ENCODE results near the gene CSAG2.
"Not testable (repeated sequence)": the region's sequence is repeated elsewhere in the genome, so short reads cannot be mapped to it uniquely, and the experiment has no call there.

CSAG2 gene

DNA sequence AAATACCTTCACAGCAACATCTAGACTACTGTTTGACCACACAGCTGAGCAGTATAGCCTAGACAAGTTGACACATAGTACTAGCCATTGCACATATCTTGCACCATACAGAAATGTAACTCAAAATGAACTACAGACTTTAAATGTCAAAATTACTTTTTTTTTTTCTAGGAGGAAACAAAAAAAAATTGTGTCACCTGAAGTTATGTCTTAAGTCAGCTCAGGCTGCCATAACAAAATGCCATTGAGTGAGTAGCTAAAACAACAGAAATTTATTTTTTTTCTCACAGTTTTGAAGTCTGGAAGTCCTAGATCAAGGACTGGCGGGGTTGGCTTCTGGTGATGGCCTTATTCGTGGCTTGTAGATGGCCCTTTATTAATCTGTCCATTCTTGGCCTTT is at the start of gene CSAG2:
Gene CSAG2, minus strand, starts transcription at position 101 of the 400 bp plus-strand sequence. CDS start 161 bp downstream, outside the sequence.
- DNase-seq (ENCODE audit: low spot score) = not testable (repeated sequence)

GRCh38 chrX:152754871-152755270 is 45.8 kb upstream of the CSAG2 start:
- DNase-seq (ENCODE audit: low spot score) = not testable (repeated sequence)

GRCh38 chrX:152753686-152754650 is 44.9 kb upstream of the CSAG2 start, which contains the start of gene MAGEA2:
Gene MAGEA2, minus strand, starts transcription at chrX:152753842. Its CDS starts 2,479 bp downstream, at chrX:152751363.
- DNase-seq (ENCODE audit: low spot score) = not testable (repeated sequence)

DNA sequence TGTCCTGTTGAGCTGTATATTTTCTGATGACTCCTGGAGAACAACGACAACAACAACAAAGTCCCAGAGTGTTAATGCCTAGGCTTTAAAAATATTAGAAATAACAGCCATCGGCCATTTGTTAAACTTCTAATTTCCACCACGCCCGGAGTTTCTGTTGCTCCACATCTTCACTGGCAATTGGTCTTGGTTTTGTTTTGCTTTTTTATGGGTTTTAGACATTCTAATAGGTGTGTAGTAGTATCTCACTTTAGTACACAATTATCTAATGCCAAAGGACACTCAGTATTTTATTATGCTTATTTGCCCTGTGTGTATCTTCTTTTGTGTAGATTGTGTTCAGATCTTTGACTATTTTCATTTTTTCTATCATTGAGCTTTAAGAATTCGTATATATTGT is 29.5 kb upstream of the CSAG2 start:
- no peak for DNase-seq (ENCODE audit: low spot score)

DNA sequence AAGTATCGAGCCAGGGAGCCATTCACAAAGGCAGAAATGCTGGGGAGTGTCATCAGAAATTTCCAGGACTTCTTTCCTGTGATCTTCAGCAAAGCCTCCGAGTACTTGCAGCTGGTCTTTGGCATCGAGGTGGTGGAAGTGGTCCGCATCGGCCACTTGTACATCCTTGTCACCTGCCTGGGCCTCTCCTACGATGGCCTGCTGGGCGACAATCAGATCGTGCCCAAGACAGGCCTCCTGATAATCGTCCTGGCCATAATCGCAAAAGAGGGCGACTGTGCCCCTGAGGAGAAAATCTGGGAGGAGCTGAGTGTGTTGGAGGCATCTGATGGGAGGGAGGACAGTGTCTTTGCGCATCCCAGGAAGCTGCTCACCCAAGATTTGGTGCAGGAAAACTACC is 27.5 kb upstream of the CSAG2 start:
- not testable (repeated sequence) for DNase-seq (ENCODE audit: low spot score)

DNA sequence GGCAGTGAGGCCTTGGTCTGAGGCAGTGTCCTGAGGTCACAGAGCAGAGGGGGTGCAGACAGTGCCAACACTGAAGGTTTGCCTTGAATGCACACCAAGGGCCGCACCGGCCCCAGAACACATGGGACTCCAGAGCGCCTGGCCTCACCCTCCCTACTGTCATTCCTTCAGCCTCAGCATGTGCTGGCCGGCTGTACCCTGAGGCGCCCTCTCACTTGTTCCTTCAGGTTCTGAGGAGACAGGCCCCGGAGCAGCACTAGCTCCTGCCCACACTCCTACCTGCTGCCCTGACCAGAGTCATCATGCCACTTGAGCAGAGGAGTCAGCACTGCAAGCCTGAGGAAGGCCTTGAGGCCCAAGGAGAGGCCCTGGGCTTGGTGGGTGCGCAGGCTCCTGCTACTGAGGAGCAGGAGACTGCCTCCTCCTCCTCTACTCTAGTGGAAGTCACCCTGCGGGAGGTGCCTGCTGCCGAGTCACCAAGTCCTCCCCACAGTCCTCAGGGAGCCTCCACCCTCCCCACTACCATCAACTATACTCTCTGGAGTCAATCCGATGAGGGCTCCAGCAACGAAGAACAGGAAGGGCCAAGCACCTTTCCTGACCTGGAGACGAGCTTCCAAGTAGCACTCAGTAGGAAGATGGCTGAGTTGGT is 26.9 kb upstream of the CSAG2 start:
- DNase-seq (ENCODE audit: low spot score) = no peak

DNA sequence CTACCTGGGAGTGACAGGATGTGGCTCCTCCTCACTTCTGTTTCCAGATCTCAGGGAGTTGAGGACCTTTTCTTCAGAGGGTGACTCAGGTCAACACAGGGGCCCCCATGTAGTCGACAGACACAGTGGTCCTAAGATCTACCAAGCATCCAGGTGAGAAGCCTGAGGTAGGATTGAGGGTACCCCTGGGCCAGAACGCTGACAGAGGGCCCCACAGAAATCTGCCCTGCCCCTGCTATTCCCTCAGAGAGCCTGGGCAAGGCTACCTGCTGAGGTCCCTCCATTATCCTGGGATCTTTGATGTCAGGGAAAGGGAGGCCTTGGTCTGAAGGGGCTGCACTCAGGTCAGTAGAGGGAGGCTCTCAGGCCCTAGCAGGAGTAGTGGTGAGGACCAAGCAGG is 26.0 kb upstream of the CSAG2 start:
- no peak for DNase-seq (ENCODE audit: low spot score)

GRCh38 chrX:152734143-152734858 is 25.2 kb upstream of the CSAG2 start:
- not testable (repeated sequence) for DNase-seq (ENCODE audit: low spot score)

DNA sequence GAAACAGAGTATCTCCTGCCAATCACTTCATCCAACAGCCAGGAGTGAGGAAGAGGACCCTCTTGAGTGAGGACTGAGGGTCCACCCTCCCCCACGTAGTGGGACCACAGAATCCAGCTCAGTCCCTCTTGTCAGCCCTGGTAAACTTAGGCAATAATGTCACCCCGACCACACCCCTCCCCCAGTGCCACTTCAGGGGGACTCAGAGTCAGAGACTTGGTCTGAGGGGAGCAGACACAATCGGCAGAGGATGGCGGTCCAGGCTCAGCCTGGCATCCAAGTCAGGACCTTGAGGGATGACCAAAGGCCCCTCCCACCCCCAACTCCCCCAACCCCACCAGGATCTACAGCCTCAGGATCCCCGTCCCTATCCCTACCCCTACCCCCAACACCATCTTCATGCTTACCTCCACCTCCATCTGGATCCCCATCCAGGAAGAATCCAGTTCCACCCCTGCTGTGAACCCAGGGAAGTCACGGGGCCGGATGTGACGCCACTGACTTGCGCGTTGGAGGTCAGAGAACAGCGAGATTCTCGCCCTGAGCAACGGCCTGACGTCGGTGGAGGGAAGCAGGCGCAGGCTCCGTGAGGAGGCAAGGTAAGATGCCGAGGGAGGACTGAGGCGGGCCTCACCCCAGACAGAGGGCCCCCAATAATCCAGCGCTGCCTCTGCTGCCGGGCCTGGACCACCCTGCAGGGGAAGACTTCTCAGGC is 24.3 kb upstream of the CSAG2 start, which contains the start of the genes CSAG1 and MAGEA12:
Gene CSAG1, minus strand, starts transcription at position 461 of the 715 bp plus-strand sequence. CDS start 1,261 bp downstream, outside the sequence.
Gene MAGEA12, plus strand, starts transcription at position 497 of the 715 bp plus-strand sequence. CDS start 2,405 bp downstream, outside the sequence.
- no peak for DNase-seq (ENCODE audit: low spot score)

DNA sequence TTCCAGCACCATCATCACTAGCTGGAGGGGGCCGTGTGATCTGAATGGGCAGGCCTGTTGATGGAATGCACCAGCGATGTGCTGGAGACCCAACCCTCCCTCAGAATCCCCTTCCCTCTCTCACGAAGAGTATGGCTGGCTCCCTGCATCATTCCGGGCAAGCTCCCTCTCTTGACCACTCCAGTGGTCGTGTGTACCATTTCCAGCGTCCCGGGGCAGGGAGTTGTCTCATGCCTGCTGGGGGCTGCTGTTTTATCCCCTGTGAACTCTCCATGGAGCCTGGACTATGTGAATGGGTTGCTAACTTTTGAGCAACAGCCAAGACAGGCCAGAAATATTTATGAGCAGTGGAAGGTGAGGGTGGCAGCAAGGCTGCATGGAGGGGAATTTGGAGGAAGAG is 16.3 kb upstream of the CSAG2 start:
- DNase-seq (ENCODE audit: low spot score) = no peak

DNA sequence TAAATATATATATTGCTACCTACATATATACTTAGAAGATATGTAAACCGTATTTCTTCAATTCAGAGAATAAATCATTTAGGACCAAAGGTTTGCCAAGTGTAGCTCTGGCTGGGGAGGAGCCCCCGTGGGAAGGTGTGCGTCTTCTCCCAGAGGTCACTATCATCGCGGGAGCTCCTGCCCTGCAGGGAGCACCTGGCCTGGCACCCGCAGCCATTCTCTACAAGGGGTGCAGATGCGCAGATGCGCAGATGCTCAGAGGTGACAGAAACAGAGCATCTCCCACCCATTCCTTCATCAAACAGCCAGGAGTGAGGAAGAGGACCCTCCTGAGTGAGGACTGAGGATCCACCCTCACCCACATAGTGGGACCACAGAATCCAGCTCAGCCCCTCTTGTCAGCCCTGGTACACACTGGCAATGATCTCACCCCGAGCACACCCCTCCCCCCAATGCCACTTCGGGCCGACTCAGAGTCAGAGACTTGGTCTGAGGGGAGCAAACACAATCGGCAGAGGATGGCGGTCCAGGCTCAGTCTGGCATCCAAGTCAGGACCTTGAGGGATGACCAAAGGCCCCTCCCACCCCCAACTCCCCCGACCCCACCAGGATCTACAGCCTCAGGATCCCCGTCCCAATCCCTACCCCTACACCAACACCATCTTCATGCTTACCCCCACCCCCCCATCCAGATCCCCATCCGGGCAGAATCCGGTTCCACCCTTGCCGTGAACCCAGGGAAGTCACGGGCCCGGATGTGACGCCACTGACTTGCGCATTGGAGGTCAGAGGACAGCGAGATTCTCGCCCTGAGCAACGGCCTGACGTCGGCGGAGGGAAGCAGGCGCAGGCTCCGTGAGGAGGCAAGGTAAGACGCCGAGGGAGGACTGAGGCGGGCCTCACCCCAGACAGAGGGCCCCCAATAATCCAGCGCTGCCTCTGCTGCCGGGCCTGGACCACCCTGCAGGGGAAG is 5.0 kb upstream of the CSAG2 start, which contains the start of gene MAGEA2B:
Gene MAGEA2B, plus strand, starts transcription at position 814 of the 973 bp plus-strand sequence. CDS start 2,479 bp downstream, outside the sequence.
- not testable (repeated sequence) for DNase-seq (ENCODE audit: low spot score)

DNA sequence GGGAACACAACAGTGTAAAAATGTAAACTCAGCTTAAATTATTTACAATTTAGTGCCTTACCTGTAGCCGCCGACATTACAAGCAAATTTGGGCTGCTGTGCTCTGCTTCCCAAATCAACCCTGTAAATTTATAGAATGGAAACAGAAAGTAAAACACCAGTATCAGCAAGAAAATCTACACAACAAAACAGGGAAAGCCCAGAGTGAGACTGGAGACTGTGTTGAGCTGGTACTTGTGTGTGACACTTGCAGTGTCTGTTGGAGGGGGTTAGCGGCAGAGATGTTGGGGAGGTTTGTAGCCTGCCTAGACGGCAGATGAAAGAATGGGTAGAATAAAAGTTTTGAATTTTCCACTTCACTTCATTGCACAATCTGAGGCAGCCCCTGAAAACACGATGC is 4.1 kb upstream of the CSAG2 start:
- DNase-seq (ENCODE audit: low spot score) = not testable (repeated sequence)

DNA sequence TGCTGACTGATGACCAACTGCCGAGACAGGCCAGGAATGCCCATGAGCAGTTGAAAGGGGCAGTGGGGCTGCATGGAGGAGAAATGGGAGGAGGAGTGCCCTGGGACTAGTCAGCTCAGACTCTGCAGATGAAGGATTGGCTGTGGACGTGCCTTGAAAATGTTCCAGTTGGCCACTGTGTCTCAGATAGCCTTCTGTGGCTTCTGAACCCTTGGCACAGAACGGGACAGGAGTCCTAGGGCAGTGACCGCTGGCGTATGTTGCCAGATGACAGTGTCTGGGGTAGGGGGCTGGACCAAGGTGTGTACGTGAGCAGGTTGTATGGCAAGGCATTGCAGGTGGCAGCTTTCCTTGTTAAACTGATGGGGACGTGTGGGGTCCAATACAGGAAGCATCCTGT is 2.6 kb downstream of the CSAG2 start:
- not testable (repeated sequence) for DNase-seq (ENCODE audit: low spot score)

DNA sequence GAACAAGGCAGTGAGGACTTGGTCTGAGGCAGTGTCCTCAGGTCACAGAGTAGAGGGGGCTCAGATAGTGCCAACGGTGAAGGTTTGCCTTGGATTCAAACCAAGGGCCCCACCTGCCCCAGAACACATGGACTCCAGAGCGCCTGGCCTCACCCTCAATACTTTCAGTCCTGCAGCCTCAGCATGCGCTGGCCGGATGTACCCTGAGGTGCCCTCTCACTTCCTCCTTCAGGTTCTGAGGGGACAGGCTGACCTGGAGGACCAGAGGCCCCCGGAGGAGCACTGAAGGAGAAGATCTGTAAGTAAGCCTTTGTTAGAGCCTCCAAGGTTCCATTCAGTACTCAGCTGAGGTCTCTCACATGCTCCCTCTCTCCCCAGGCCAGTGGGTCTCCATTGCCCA is 8.7 kb downstream of the CSAG2 start:
- not testable (repeated sequence) for DNase-seq (ENCODE audit: low spot score)

- not testable (repeated sequence) for DNase-seq (ENCODE audit: low spot score)
Measured at GRCh38 chrX:152697952-152698931, 10.8 kb downstream of the CSAG2 start, which contains the start of gene MAGEA3. Gene MAGEA3, plus strand, starts transcription at chrX:152698794. Its CDS starts 2,039 bp downstream, at chrX:152700833.

GRCh38 chrX:152681012-152681411 is 28.1 kb downstream of the CSAG2 start:
- DNase-seq (ENCODE audit: low spot score) = not testable (repeated sequence)

DNA sequence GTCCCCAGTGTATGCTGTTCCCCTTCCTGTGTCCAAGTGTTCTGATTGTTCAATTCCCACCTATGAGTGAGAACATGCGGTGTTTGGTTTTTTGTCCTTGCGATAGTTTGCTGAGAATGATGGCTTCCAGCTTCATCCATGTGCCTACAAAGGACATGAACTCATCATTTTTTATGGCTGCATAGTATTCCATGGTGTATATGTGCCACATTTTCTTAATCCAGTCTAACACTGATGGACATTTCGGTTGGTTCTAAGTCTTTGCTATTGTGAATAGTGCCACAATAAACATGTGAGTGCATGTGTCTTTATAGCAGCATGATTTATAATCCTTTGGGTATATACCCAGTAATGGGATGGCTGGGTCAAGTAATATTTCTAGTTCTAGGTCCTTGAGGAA is 34.4 kb downstream of the CSAG2 start:
- DNase-seq (ENCODE audit: low spot score) = not testable (repeated sequence)

- DNase-seq (ENCODE audit: low spot score) = no peak
Measured at GRCh38 chrX:152674135-152674534, 34.9 kb downstream of the CSAG2 start.

Data from activated CD4-positive, alpha-beta T cell treated with anti-CD3 and anti-CD28 coated beads, Interleukin-2, Interleukin-4, amounts not matched to agents 100 ng/mL and 50 ng/mL, durations not matched to agents 16 hours and 8 hours (primary cell).